Neural progenitor cell (in vitro differentiated cells): Measurements from ENCODE around the gene ADCYAP1. TPM values are rescaled to one million over a fixed set of nuclear protein-coding genes. Genes with fewer than 3 reads are reported as not detected.
A peak's percentile ranks its signal among the peaks of the same experiment; 100 is the strongest.

Experiments
- DNase-seq: peaks from one replicate; pipeline ENCODE4 v3.0.0-alpha.2; 2016; ENCODE audit warnings: low spot score
- H2AFZ ChIP-seq: fragments of 200-600 bp; sonication (generic); replicated peaks from 2 replicates; pipeline ENCODE4 v1.6.1; 2016; ENCODE audit warnings: antibody characterized with exemption
- H3F3A ChIP-seq: fragments of 200-600 bp; sonication (generic); 2 replicates; pipeline ENCODE4 v1.6.1; 2016; ENCODE audit warnings: antibody characterized with exemption, low read depth
- H3K27ac ChIP-seq: fragments of 200-600 bp; sonication (generic); 2 replicates; pipeline ENCODE4 v1.5.1; 2016; ENCODE audit warnings: mild to moderate bottlenecking
- H3K27me3 ChIP-seq: fragments of 200-600 bp; sonication (generic); 2 replicates; pipeline ENCODE4 v1.6.1; 2016; ENCODE audit warnings: mild to moderate bottlenecking, moderate library complexity
- H3K36me3 ChIP-seq: fragments of 200-600 bp; sonication (generic); 2 replicates; pipeline ENCODE4 v1.5.1; 2016
- H3K4me1 ChIP-seq: fragments of 200-600 bp; sonication (generic); 2 replicates; pipeline ENCODE4 v1.6.1; 2016; ENCODE audit warnings: mixed run types
- H3K4me2 ChIP-seq: fragments of 200-600 bp; sonication (generic); 2 replicates; pipeline ENCODE4 v1.6.1; 2016
- H3K4me3 ChIP-seq: fragments of 200-600 bp; sonication (generic); 2 replicates; pipeline ENCODE4 v1.5.1; 2016
- H3K79me2 ChIP-seq: fragments of 200-600 bp; sonication (generic); 2 replicates; pipeline ENCODE4 v1.6.1; 2016; ENCODE audit warnings: low read depth
- H3K9ac ChIP-seq: fragments of 200-600 bp; sonication (generic); 2 replicates; pipeline ENCODE4 v1.6.1; 2016
- H3K9me3 ChIP-seq: fragments of 200-600 bp; sonication (generic); 2 replicates; pipeline ENCODE4 v1.5.1; 2016; ENCODE audit warnings: low read depth
- H4K20me1 ChIP-seq: fragments of 200-600 bp; sonication (generic); 2 replicates; pipeline ENCODE4 v1.6.1; 2016; ENCODE audit warnings: low read depth
- H3K27ac Mint-ChIP-seq: 3 replicates; pipeline ENCODE4 v1.8.0; 2021; ENCODE audit warnings: mixed read lengths
- H3K27me3 Mint-ChIP-seq: 2 replicates; pipeline ENCODE4 v1.8.0; 2022; ENCODE audit warnings: low read depth, mild to moderate bottlenecking, inconsistent platforms, moderate library complexity, mixed read lengths; ENCODE audit not compliant: insufficient read depth
- H3K36me3 Mint-ChIP-seq: 3 replicates; pipeline ENCODE4 v1.8.0; 2021; ENCODE audit warnings: mixed read lengths
- H3K4me1 Mint-ChIP-seq: 3 replicates; pipeline ENCODE4 v1.8.0; 2021; ENCODE audit warnings: mixed read lengths
- H3K4me3 Mint-ChIP-seq: 3 replicates; pipeline ENCODE4 v1.8.0; 2021; ENCODE audit warnings: mild to moderate bottlenecking, moderate library complexity, mixed read lengths
- H3K9me3 Mint-ChIP-seq: 3 replicates; pipeline ENCODE4 v1.8.0; 2020; ENCODE audit warnings: mixed read lengths
- EZH2 ChIP-seq: fragments of 200-600 bp; sonication (generic); IDR thresholded peaks from 2 replicates; pipeline ENCODE4 v1.6.1; 2017; ENCODE audit warnings: antibody characterized with exemption, mild to moderate bottlenecking, moderate library complexity
- EZH2phosphoT487 ChIP-seq: fragments of 200-600 bp; sonication (generic); IDR thresholded peaks from 2 replicates; pipeline ENCODE4 v1.6.1; 2017; ENCODE audit warnings: antibody characterized with exemption
- total RNA-seq: library from RNA; depleted of rRNA; stranded (reverse); fragments of >200 nt; gene quantifications from 2 replicates; pipeline ENCODE4 v1.2.3, GENCODE V29; 2015; ENCODE audit warnings: low replicate concordance
- TF ChIP-seq, protein P1 (sequence below): fragments of 200-600 bp; sonication (generic); IDR thresholded peaks from 2 replicates; pipeline ENCODE4 v1.5.1; 2017; ENCODE audit warnings: antibody characterized with exemption, mild to moderate bottlenecking

Gene ADCYAP1
- total RNA-seq, 1 donor from 2014 or later: 0.04 TPM

GRCh38 chr18:910247-910646 lies 5.6 kb downstream of the ADCYAP1 start:
- Histone ChIP-seq H3F3A (peaks cover 19% of the 10 kb centered on the region), H3K36me3 (no peaks in the 10 kb centered on the region), H3K79me2 (no peaks in the 10 kb centered on the region), H4K20me1 (peaks cover 47% of the 10 kb centered on the region), H2AFZ (no peak overlapping the region), H3K4me2 (no peak overlapping the region), H3K9me3 (no peaks in the 10 kb centered on the region), H3K9ac (no peak overlapping the region), H3K27ac (no peak overlapping the region), H3K27me3 (peaks cover 92% of the 10 kb centered on the region), H3K4me3 (no peak overlapping the region), H3K4me1 (peaks cover 49% of the 10 kb centered on the region)
- Mint-ChIP-seq H3K4me1 (peaks cover 15% of the 10 kb centered on the region), H3K27ac (no peak overlapping the region), H3K36me3 (no peaks in the 10 kb centered on the region), H3K9me3 (no peaks in the 10 kb centered on the region), H3K27me3 (peaks cover 66% of the 10 kb centered on the region), H3K4me3 (no peak overlapping the region)
- TF ChIP-seq EZH2phosphoT487 (no peak), EZH2 (no peak)
- TF ChIP-seq, protein P1, sequence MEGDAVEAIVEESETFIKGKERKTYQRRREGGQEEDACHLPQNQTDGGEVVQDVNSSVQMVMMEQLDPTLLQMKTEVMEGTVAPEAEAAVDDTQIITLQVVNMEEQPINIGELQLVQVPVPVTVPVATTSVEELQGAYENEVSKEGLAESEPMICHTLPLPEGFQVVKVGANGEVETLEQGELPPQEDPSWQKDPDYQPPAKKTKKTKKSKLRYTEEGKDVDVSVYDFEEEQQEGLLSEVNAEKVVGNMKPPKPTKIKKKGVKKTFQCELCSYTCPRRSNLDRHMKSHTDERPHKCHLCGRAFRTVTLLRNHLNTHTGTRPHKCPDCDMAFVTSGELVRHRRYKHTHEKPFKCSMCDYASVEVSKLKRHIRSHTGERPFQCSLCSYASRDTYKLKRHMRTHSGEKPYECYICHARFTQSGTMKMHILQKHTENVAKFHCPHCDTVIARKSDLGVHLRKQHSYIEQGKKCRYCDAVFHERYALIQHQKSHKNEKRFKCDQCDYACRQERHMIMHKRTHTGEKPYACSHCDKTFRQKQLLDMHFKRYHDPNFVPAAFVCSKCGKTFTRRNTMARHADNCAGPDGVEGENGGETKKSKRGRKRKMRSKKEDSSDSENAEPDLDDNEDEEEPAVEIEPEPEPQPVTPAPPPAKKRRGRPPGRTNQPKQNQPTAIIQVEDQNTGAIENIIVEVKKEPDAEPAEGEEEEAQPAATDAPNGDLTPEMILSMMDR: no peak
- no peak for DNase-seq

- no peaks in the 10 kb centered on the region for H3K36me3 ChIP-seq
- Mint-ChIP-seq H3K27me3 (peaks cover 60% of the 10 kb centered on the region), H3K4me1 (peaks cover 11% of the 10 kb centered on the region), H3K36me3 (no peaks in the 10 kb centered on the region), H3K4me3 (no peak overlapping the region), H3K9me3 (no peaks in the 10 kb centered on the region), H3K27ac (no peak overlapping the region)
- H2AFZ ChIP-seq: no peak overlapping the region
- H3F3A ChIP-seq: peaks cover 15% of the 10 kb centered on the region
- no peak for DNase-seq
- peaks cover 42% of the 10 kb centered on the region for H3K4me1 ChIP-seq
- no peaks in the 10 kb centered on the region for H3K9me3 ChIP-seq
- H4K20me1 ChIP-seq: peaks cover 39% of the 10 kb centered on the region
- H3K27ac ChIP-seq: no peak overlapping the region
- H3K4me2 ChIP-seq: no peak overlapping the region
- H3K9ac ChIP-seq: no peak overlapping the region
- TF ChIP-seq, protein P1: no peak
- TF ChIP-seq EZH2phosphoT487 (no peak), EZH2 (no peak)
- H3K27me3 ChIP-seq: peaks cover 87% of the 10 kb centered on the region
- no peak overlapping the region for H3K4me3 ChIP-seq
- H3K79me2 ChIP-seq: no peaks in the 10 kb centered on the region
These were observed 6.4 kb downstream of the ADCYAP1 start for GRCh38 chr18:911025-911424.

DNA sequence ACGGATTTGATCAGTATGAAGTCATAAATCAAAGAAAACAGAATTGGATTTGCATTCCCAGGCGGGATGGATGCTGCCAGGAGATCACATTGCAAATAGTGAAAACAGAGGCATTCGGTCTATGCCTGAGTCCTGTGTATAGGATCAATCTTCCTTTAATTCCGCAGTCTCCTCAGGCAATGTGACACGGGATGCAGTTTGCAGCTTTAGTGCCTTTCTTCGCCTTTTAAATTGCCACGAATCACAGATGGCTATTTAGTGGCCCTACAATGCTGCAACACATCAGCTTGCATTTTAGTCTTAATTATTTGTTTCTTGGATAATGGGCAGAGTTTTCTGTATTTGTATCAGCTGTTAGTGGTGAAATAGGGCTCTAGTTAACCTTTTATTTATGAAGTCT lies 6.8 kb downstream of the ADCYAP1 start:
- H3K4me1 ChIP-seq: peaks cover 37% of the 10 kb centered on the region
- DNase-seq: peak; percentile 43
- H3K27me3 Mint-ChIP-seq: peaks cover 55% of the 10 kb centered on the region
- H3K36me3 Mint-ChIP-seq: no peaks in the 10 kb centered on the region
- H3K9me3 Mint-ChIP-seq: no peaks in the 10 kb centered on the region
- no peak for TF ChIP-seq EZH2phosphoT487
- TF ChIP-seq EZH2: no peak
- TF ChIP-seq, protein P1: no peak
- no peaks in the 10 kb centered on the region for H3K9me3 ChIP-seq
- no peak overlapping the region for H3K4me3 Mint-ChIP-seq
- no peak overlapping the region for H3K9ac ChIP-seq
- H3K27me3 ChIP-seq: peaks cover 87% of the 10 kb centered on the region
- peaks cover 34% of the 10 kb centered on the region for H4K20me1 ChIP-seq
- H2AFZ ChIP-seq: no peak overlapping the region
- no peak overlapping the region for H3K27ac ChIP-seq
- no peak overlapping the region for H3K4me2 ChIP-seq
- H3K36me3 ChIP-seq: no peaks in the 10 kb centered on the region
- no peak overlapping the region for H3K4me3 ChIP-seq
- H3K79me2 ChIP-seq: no peaks in the 10 kb centered on the region
- peaks cover 9% of the 10 kb centered on the region for H3K4me1 Mint-ChIP-seq
- peaks cover 11% of the 10 kb centered on the region for H3F3A ChIP-seq
- no peak overlapping the region for H3K27ac Mint-ChIP-seq

- TF ChIP-seq EZH2phosphoT487: no peak
- TF ChIP-seq, protein P1: no peak
- no peak for TF ChIP-seq EZH2
- DNase-seq: no peak
- Histone ChIP-seq H3K27me3 (peaks cover 48% of the 10 kb centered on the region), H3K36me3 (no peaks in the 10 kb centered on the region), H4K20me1 (no peaks in the 10 kb centered on the region), H3K9me3 (no peaks in the 10 kb centered on the region), H3F3A (no peaks in the 10 kb centered on the region), H3K79me2 (no peaks in the 10 kb centered on the region), H3K27ac (no peak overlapping the region), H3K4me1 (peaks cover under 1% of the 10 kb centered on the region), H3K9ac (no peak overlapping the region), H2AFZ (no peak overlapping the region), H3K4me3 (no peak overlapping the region), H3K4me2 (no peak overlapping the region)
- no peaks in the 10 kb centered on the region for H3K36me3 Mint-ChIP-seq
- H3K4me3 Mint-ChIP-seq: no peak overlapping the region
- H3K27me3 Mint-ChIP-seq: peaks cover 19% of the 10 kb centered on the region
- no peaks in the 10 kb centered on the region for H3K4me1 Mint-ChIP-seq
- no peak overlapping the region for H3K27ac Mint-ChIP-seq
- H3K9me3 Mint-ChIP-seq: no peaks in the 10 kb centered on the region
These were observed 11.9 kb downstream of the ADCYAP1 start for GRCh38 chr18:916562-916961.
